ENCODE results near the gene ADAMTS20. TPM values are rescaled to one million over a fixed set of nuclear protein-coding genes. Genes with fewer than 3 reads are reported as not detected.

ADAMTS20 gene
- total and polyA plus RNA-seq, 10 of the 15 experiments (the other 5 are each of a cell fraction or from before 2014, with no cell fraction given): 0.33 TPM; not detected in 9

- TF ChIP-seq SPI1 (IDR thresholded peaks at IDR 0.05; ENCODE audit: borderline replicate concordance, insufficient read depth, low read depth, low read length) (0 out of 2 replicates have a peak, but pooled peaks have one; percentile 40), ASH2L (IDR thresholded peaks at IDR 0.05; ENCODE audit: borderline replicate concordance, low read depth) (no peak), SIN3A (IDR thresholded peaks at IDR 0.05; ENCODE audit: low read depth, low read length) (no peak), TAF1 (IDR thresholded peaks at IDR 0.05; ENCODE audit: borderline replicate concordance, low read depth, low read length) (no peak), DPF2 (IDR thresholded peaks at IDR 0.05) (no peak)
Measured at GRCh38 chr12:43407816-43408645, 144.0 kb downstream of the ADAMTS20 start (continued).

- WGBS (ENCODE audit: insufficient coverage, insufficient replicate concordance, low lambda C conversion rate, missing lambda C conversion rate): 25% methylated on average over 1 of the region's 1 CpG
- RAD21 ChIA-PET (ENCODE audit: unreplicated experiment): interaction anchor here (1.0 kb wide), 2 partner anchors 38 to 69 kb away, joined by 3 read pairs; no protein-coding TSS in a partner anchor
- no TSS peak for BruUV-seq (replicated peaks)
- CTCF ChIA-PET: interaction anchor here (2.0 kb wide), 1 partner anchor 38 kb away, joined by 7 read pairs; no protein-coding TSS in a partner anchor
- Histone ChIP-seq H3K9ac (ENCODE audit: control insufficient read depth, insufficient read depth, low read length) (no peak overlapping the region), H4K20me1 (ENCODE audit: control insufficient read depth, insufficient read depth) (no peaks in the 10 kb centered on the region), H3K27ac (ENCODE audit: control insufficient read depth, insufficient read depth) (no peak overlapping the region), H3K4me1 (ENCODE audit: control insufficient read depth, insufficient read depth, low read length) (0 out of 2 replicates have a peak, but pooled peaks cover 3% of the 10 kb centered on the region), H3K4me3 (no peak overlapping the region), H3K27me3 (replicated peaks in 1 of 2; ENCODE audit: control insufficient read depth in 2 of 2, insufficient read depth in 2 of 2, low read length in 1 of 2) (no peaks in the 10 kb centered on the region), H3K79me2 (ENCODE audit: control insufficient read depth, insufficient read depth, low read length) (no peaks in the 10 kb centered on the region), H3K36me3 (ENCODE audit: control insufficient read depth in 2 of 2, insufficient read depth in 2 of 2, low read length in 1 of 2) (no peaks in the 10 kb centered on the region), H3K4me2 (ENCODE audit: control insufficient read depth, insufficient read depth) (no peak overlapping the region), H2AFZ (ENCODE audit: control insufficient read depth, low read depth, low read length) (no peak overlapping the region), H3K9me3 (replicated peaks; ENCODE audit: control insufficient read depth, insufficient read depth, low read length) (no peaks in the 10 kb centered on the region)
- FAIRE-seq (no peak), DNase-seq (ENCODE audit: low read depth, low spot score) (no peak), ATAC-seq (no peak)
- POLR2A ChIA-PET: no interaction called here
- intact Hi-C loops (cut with micrococcal nuclease; ENCODE audit: unreplicated experiment) (no loop called here), in situ Hi-C loops (cut with MboI) (no loop called here)
- SMC1A ChIA-PET (ENCODE audit: uncharacterized antibody, unreplicated experiment): interaction anchor here (1.0 to 1.2 kb wide), 3 partner anchors 10 to 68 kb away, joined by 3 read pairs; no protein-coding TSS in a partner anchor
- no peak for TF ChIP-seq TCF3 (IDR thresholded peaks at IDR 0.05; ENCODE audit: borderline replicate concordance, insufficient read depth, low read depth, low read length)
- TF ChIP-seq ZNF622 (IDR thresholded peaks at IDR 0.05): no peak
- no peak for TF ChIP-seq ZZZ3 (IDR thresholded peaks at IDR 0.05; ENCODE audit: control insufficient read depth, insufficient read length, low read depth)
- TF ChIP-seq BCL11A (IDR thresholded peaks at IDR 0.05; ENCODE audit: low read depth, low read length): no peak
- TF ChIP-seq FOXK2 (IDR thresholded peaks at IDR 0.05): no peak
Measured at GRCh38 chr12:43406801-43407200, 145.2 kb downstream of the ADAMTS20 start.

Measured in GM12878 (cell line).